Prostate gland (tissue), 2 donors: ENCODE results near the gene FAM241B. TPM values are rescaled to one million over a fixed set of nuclear protein-coding genes. Genes with fewer than 3 reads are reported as not detected.

Experiments
- DNase-seq: peaks from one replicate; pipeline ENCODE4 v3.0.0-alpha.2; 2019; ENCODE audit warnings: low spot score
- H3K27ac ChIP-seq, 2 donors: fragments of 200-600 bp; sonication (generic); 2 replicates each; pipeline ENCODE4 v1.5.1; 2017 to 2019
- H3K27me3 ChIP-seq: fragments of 200-600 bp; sonication (generic); replicated peaks from 2 replicates; pipeline ENCODE4 v1.5.1; 2019; ENCODE audit not compliant: insufficient read depth
- H3K36me3 ChIP-seq, 2 donors: fragments of 200-600 bp; sonication (generic); 1 replicate in 1 of 2; 2 replicates in 1 of 2; pipeline versions ENCODE4 v1.5.1 to v1.8.1; 2017 to 2019
- H3K4me1 ChIP-seq: fragments of 200-600 bp; sonication (generic); replicated peaks from 2 replicates; pipeline ENCODE4 v1.5.1; 2019
- H3K4me3 ChIP-seq, 2 donors: fragments of 200-600 bp; sonication (generic); 2 replicates each; pipeline ENCODE4 v1.5.1; 2017 to 2019
- H3K9me3 ChIP-seq: fragments of 200-600 bp; sonication (generic); 2 replicates; pipeline ENCODE4 v1.5.1; 2017
- CTCF ChIP-seq, 4 experiments: fragments of 200-600 bp in 2 of 4; fragments of 450-650 bp in 2 of 4; sonication (generic) in 2 of 4; IDR thresholded peaks; 1 replicate in 3 of 4; 2 replicates in 1 of 4; pipeline ENCODE4 v1.5.1; 2016 to 2019; ENCODE audit warnings: antibody characterized with exemption in 4 of 4, mild to moderate bottlenecking in 2 of 4, moderate library complexity in 2 of 4
- POLR2A ChIP-seq: fragments of 450-650 bp; IDR thresholded peaks from one replicate; pipeline ENCODE4 v1.6.1; 2016; ENCODE audit warnings: antibody characterized with exemption, mild to moderate bottlenecking
- POLR2AphosphoS5 ChIP-seq: sonication (generic); formaldehyde crosslinking; IDR thresholded peaks from one replicate; pipeline ENCODE4 v1.6.1; 2017; ENCODE audit warnings: antibody characterized with exemption
- WGBS: methylation state at CpG from one replicate; pipeline ENCODE4 v1.1.5; 2018; 5-methylcytosine and 5-hydroxymethylcytosine counted together
- intact Hi-C: fragments of 100-400 bp; cut with DNase I; formaldehyde crosslinking; loops from one replicate; pipeline ENCODE4 v1.14.2; 2022
- total RNA-seq, 2 donors: library from RNA; depleted of rRNA; stranded (reverse); fragments of >200 nt; gene quantifications; one replicate each; pipeline ENCODE4 v1.1.0, GENCODE V29; 2016

FAM241B gene
- total RNA-seq, 2 donors from 2014 or later, result 6.8 to 13.4 TPM

- TF ChIP-seq POLR2A, result no peak
- TF ChIP-seq POLR2AphosphoS5, result no peak
- no peak for TF ChIP-seq CTCF (IDR thresholded peaks at IDR 0.05)
- intact Hi-C loops, result no loop called here
- no peaks in the 10 kb centered on the region for H3K9me3 ChIP-seq
Measured at GRCh38 chr10:69628891-69629290, 1.2 kb upstream of the FAM241B start.

GRCh38 chr10:69629519-69629896 is 539 bp upstream of the FAM241B start:
- H3K36me3 ChIP-seq, result no peaks in the 10 kb centered on the region
- intact Hi-C loops, result no loop called here
- TF ChIP-seq POLR2AphosphoS5, result no peak
- TF ChIP-seq POLR2A, result no peak
- no peak for TF ChIP-seq CTCF (IDR thresholded peaks at IDR 0.05)
- WGBS, result 50% methylated on average over 2 of the region's 2 CpGs
- peak overlapping the region; percentile 62 to 65 for H3K4me3 ChIP-seq
- H3K27ac ChIP-seq, result peak overlapping the region in 1 of 2 donors; percentile 31
- H3K4me1 ChIP-seq, result peaks cover 7% of the 10 kb centered on the region
- no peaks in the 10 kb centered on the region for H3K9me3 ChIP-seq
- no peak for DNase-seq
- no peaks in the 10 kb centered on the region for H3K27me3 ChIP-seq

More at GRCh38 chr10:69628891-69629290, 1.2 kb upstream of the FAM241B start:
- WGBS, result 65% methylated on average over 6 of the region's 6 CpGs
- H3K4me3 ChIP-seq, result no peak overlapping the region
- H3K36me3 ChIP-seq, result no peaks in the 10 kb centered on the region
- no peak for DNase-seq
- peaks cover 7% of the 10 kb centered on the region for H3K4me1 ChIP-seq
- no peak overlapping the region for H3K27ac ChIP-seq
- no peaks in the 10 kb centered on the region for H3K27me3 ChIP-seq

GRCh38 chr10:69630651-69631400 is 779 bp downstream of the FAM241B start:
- TF ChIP-seq POLR2AphosphoS5 (no peak), POLR2A (no peak), CTCF (IDR thresholded peaks at IDR 0.05) (no peak)
- 42% methylated on average over 24 of the region's 24 CpGs for WGBS
- Histone ChIP-seq H3K9me3 (no peaks in the 10 kb centered on the region), H3K4me3 (peak overlapping the region; percentile 62 to 65), H3K4me1 (peaks cover 7% of the 10 kb centered on the region), H3K27me3 (no peaks in the 10 kb centered on the region), H3K36me3 (no peaks in the 10 kb centered on the region), H3K27ac (peak overlapping the region; percentile 31 to 49)
- DNase-seq, result no peak
- intact Hi-C loops, result no loop called here

GRCh38 chr10:69631566-69631965 is 1.5 kb downstream of the FAM241B start:
- no peaks in the 10 kb centered on the region for H3K36me3 ChIP-seq
- no peak for TF ChIP-seq POLR2AphosphoS5
- TF ChIP-seq CTCF (IDR thresholded peaks at IDR 0.05), result no peak
- no peak for TF ChIP-seq POLR2A
- H3K27ac ChIP-seq, result no peak overlapping the region
- no peak overlapping the region for H3K4me3 ChIP-seq
- DNase-seq, result no peak
- H3K4me1 ChIP-seq, result peaks cover 7% of the 10 kb centered on the region
- no peaks in the 10 kb centered on the region for H3K9me3 ChIP-seq
- 92% methylated on average over 7 of the region's 7 CpGs for WGBS
- H3K27me3 ChIP-seq, result no peaks in the 10 kb centered on the region
- intact Hi-C loops, result no loop called here
